ENCODE measurements around the gene LRP5.

Gene LRP5

DNA sequence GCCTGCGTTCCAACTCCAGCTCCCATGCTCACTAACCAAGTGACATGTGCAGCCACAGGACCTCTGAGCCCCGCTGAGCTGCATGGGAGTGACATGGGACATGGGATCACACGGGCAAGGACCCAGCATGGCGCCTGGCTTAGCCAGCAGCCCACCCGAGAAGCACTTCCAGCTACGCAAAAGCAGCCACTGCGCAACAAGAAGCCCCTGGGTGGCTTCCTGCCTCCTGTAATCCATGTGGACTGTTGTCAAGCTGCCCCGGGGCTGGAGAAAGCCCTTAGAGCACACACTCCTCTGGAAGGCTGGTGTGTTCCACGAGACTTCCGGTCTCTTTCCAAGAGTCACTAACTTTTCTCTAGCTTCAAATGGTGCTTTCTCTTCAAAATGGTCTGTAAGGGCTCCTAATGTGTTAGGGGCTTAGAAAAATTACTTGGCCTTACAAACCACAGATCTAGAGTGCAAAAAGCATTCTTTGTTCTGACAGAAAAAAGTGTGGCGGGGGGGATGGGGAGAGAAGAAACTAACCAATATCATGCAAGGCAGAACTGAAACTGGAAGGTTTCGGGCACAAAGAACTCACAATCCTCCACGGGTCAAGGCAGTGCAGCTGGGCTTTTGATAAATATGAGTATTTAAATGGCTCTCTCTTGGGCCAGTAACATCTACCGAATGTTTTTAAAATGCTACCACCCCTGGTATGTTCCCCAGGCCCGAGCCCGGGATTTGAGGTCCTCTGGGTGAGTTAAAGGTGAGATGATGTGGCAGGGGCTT, 46.1 kb upstream of the LRP5 start:
- TF ChIP-seq TAF1 (IDR thresholded peaks at IDR 0.05; ENCODE audit: borderline replicate concordance, insufficient read depth, low read length) (no peak), REST (IDR thresholded peaks at IDR 0.05; ENCODE audit: insufficient read depth in 1 of 2, low read depth in 2 of 2, low read length in 2 of 2) (no peak), POLR2AphosphoS5 (IDR thresholded peaks at IDR 0.05; ENCODE audit: low read depth, low read length) (no peak), FOXP2 (optimal IDR thresholded peaks at IDR 0.05; ENCODE audit: borderline replicate concordance, extremely low read depth, extremely low read length, insufficient read depth) (no peak), SIN3A (IDR thresholded peaks at IDR 0.05; ENCODE audit: borderline replicate concordance, insufficient read depth, low read length) (no peak)

DNA sequence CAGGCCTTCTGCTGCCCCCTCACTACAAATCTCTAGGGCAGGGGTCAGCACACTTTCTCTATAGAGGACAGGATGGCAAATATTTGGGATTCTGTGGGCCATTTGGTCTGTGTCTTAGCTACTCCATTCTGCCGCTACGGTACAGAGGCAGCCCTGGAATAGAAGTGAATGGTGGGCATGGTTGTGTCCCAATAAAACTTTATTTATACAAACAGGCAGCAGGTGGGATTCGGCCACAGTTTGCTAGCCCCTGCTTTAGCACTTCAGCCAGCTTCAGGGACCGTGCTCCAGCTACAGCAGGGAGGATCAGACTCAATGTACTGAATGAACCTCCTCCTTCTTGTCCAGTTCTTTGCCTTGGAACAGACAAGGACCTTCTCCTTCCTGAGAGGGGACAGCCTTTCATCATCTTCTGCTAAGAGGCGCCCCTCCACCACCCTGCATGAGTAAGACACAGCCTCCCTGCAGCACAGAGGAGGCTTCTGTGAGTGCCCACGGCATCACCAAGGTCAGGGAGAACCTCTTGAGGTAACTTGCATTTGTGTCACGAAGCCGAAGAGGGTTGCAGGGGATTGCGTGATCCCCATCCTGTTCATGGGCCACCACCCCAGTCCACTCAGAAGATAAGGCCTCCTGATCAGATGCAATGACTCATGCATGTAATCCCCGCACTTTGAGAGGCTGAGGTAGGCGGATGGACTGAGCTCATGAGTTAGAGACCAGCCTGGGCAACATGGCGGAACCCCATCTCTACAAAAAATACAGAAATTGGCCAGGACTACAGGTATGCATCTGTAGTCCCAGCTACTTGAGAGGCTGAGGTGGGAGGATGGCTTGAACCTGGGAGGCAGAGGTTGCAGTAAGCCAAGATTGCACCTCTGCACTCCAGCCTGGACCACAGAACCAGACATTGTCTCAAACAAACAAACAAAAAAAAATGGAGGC, 45.2 kb upstream of the LRP5 start:
- TF ChIP-seq SIN3A (IDR thresholded peaks at IDR 0.05; ENCODE audit: borderline replicate concordance, insufficient read depth, low read length): no peak

DNA sequence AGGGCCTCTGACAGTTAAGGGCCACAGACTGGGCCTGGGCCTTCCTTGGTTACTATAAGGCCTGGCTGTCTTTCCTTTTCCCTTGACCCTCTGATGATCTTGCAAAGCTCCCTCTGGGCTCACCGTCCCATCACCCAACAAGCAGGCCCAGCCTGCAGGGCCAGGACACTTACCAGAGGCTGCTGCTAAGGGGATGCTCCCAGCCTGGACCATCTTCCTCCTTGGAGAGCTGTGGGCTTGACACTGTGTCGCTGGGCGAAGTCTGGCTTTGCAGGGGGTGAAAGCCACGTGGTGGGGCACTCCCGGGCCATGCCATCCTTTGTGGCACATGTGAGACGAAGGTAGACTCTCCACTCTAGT, 44.5 kb upstream of the LRP5 start:
- TF ChIP-seq FOXP2 (optimal IDR thresholded peaks at IDR 0.05; ENCODE audit: borderline replicate concordance, extremely low read depth, extremely low read length, insufficient read depth): no peak
- no peak for TF ChIP-seq POLR2AphosphoS5 (IDR thresholded peaks at IDR 0.05; ENCODE audit: low read depth, low read length)
- TF ChIP-seq REST (IDR thresholded peaks at IDR 0.05; ENCODE audit: insufficient read depth in 1 of 2, low read depth in 2 of 2, low read length in 2 of 2): no peak
- no peak for TF ChIP-seq TAF1 (IDR thresholded peaks at IDR 0.05; ENCODE audit: borderline replicate concordance, insufficient read depth, low read length)
- no peak for TF ChIP-seq SIN3A (IDR thresholded peaks at IDR 0.05; ENCODE audit: borderline replicate concordance, insufficient read depth, low read length)

GRCh38 chr11:68269414-68270081, 42.8 kb upstream of the LRP5 start:
- TF ChIP-seq TAF1 (IDR thresholded peaks at IDR 0.05; ENCODE audit: borderline replicate concordance, insufficient read depth, low read length): no peak
- no peak for TF ChIP-seq SIN3A (IDR thresholded peaks at IDR 0.05; ENCODE audit: borderline replicate concordance, insufficient read depth, low read length)
- no peak for TF ChIP-seq FOXP2 (optimal IDR thresholded peaks at IDR 0.05; ENCODE audit: borderline replicate concordance, extremely low read depth, extremely low read length, insufficient read depth)
- no peak for TF ChIP-seq POLR2AphosphoS5 (IDR thresholded peaks at IDR 0.05; ENCODE audit: low read depth, low read length)
- no peak for TF ChIP-seq REST (IDR thresholded peaks at IDR 0.05; ENCODE audit: insufficient read depth in 1 of 2, low read depth in 2 of 2, low read length in 2 of 2)

DNA sequence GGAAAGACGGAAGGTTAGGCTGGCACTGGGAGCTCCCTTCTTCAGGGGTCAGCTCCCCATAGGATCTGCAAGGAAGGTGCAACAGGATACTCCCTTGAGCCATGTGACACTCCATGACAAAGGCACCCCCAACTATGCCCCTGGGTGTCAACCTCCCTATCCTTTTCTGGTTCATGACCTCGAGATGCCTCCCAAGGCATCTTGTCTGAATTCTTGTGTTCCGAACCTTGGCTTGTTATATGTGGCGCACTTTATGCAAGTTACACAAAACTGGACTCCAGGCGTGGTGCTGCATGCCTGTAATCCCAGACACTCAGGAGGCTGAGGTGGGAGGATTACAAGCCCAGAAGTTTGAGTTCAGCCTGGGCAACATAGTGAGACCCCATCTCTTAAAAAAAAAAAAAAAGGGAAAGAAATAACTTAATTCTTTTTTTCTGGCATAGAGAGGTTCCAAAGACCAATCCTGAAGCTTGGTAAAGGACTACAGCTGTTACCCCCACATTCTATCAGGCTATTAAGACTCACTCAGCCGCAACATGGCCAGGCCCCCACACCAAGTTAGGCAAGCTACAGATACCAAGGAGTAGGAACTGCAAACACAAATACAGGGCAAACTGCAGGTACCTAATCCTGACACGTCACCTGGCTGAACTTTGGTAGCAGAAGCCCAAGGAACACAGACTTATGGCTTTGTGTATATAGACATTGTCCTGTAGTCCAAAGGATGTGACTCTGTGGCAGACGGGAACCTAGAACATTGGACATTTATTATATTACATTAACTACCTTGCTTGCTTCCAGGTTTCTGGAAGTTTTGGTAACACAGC, 42.0 kb upstream of the LRP5 start:
- no peak for TF ChIP-seq SIN3A (IDR thresholded peaks at IDR 0.05; ENCODE audit: borderline replicate concordance, insufficient read depth, low read length)
- no peak for TF ChIP-seq TAF1 (IDR thresholded peaks at IDR 0.05; ENCODE audit: borderline replicate concordance, insufficient read depth, low read length)
- no peak for TF ChIP-seq POLR2AphosphoS5 (IDR thresholded peaks at IDR 0.05; ENCODE audit: low read depth, low read length)
- TF ChIP-seq FOXP2 (optimal IDR thresholded peaks at IDR 0.05; ENCODE audit: borderline replicate concordance, extremely low read depth, extremely low read length, insufficient read depth): no peak
- no peak for TF ChIP-seq REST (IDR thresholded peaks at IDR 0.05; ENCODE audit: insufficient read depth in 1 of 2, low read depth in 2 of 2, low read length in 2 of 2)
